PC-3 (cell line): ENCODE results near the gene TRDMT1. TPM values are rescaled to one million over a fixed set of nuclear protein-coding genes. Genes with fewer than 3 reads are reported as not detected.

ENCODE experiments used
- ATAC-seq: fragments of 200-7000 bp; cut with Tn5 transposase; 2 replicates; pipeline ENCODE4 v1.9.1; 2020; ENCODE audit warnings: mild to moderate bottlenecking, moderate library complexity
- BruUV-seq: library from RNA; stranded (reverse); fragments of 400-500 nt; replicated peaks from 2 replicates; lab custom pipeline; 2021; lab: Mats Ljungman, UMichigan
- CTCF ChIA-PET: fragments of 300-600 bp; sonication (Branson Sonifier 250); formaldehyde crosslinking; loops from one replicate; lab custom pipeline; 2022; ENCODE audit warnings: antibody characterized with exemption; lab: Charles Lee
- POLR2A ChIA-PET: fragments of 300-600 bp; sonication (Branson Sonifier 250); formaldehyde crosslinking; loops from one replicate; lab custom pipeline; 2022; ENCODE audit warnings: antibody characterized with exemption; ENCODE audit not compliant: unreplicated experiment; lab: Charles Lee
- DNase-seq: peaks from one replicate; pipeline ENCODE4 v3.0.0-alpha.2; 2015
- H2AFZ ChIP-seq: fragments of 300-600 bp; sonication (generic); 2 replicates; pipeline ENCODE4 v1.6.0; 2016; ENCODE audit warnings: antibody characterized with exemption, low read length
- H3F3A ChIP-seq: fragments of 300-600 bp; sonication (generic); one replicate; pipeline ENCODE4 v1.6.0; 2017; ENCODE audit warnings: antibody characterized with exemption, low read length, control low read depth, mild to moderate bottlenecking; ENCODE audit not compliant: unreplicated experiment
- H3K27ac ChIP-seq: fragments of 300-600 bp; sonication (generic); 2 replicates; pipeline ENCODE4 v1.5.1; 2016; ENCODE audit warnings: mild to moderate bottlenecking, low read length
- H3K27me3 ChIP-seq: fragments of 300-600 bp; sonication (generic); 2 replicates; pipeline ENCODE4 v1.6.1; 2016; ENCODE audit warnings: low read length, mixed read lengths
- H3K36me3 ChIP-seq: fragments of 300-600 bp; sonication (generic); 2 replicates; pipeline ENCODE4 v1.6.1; 2016; ENCODE audit warnings: low read depth, mixed run types, low read length, mixed read lengths
- H3K4me1 ChIP-seq: fragments of 300-600 bp; sonication (generic); 2 replicates; pipeline ENCODE4 v1.5.1; 2016; ENCODE audit warnings: low read length; ENCODE audit not compliant: insufficient read depth
- H3K4me2 ChIP-seq: fragments of 300-600 bp; sonication (generic); 2 replicates; pipeline ENCODE4 v1.6.0; 2016; ENCODE audit warnings: low read length
- H3K4me3 ChIP-seq: fragments of 300-600 bp; sonication (generic); 2 replicates; pipeline ENCODE4 v1.5.1; 2016; ENCODE audit warnings: mild to moderate bottlenecking, low read length, mixed read lengths
- H3K79me2 ChIP-seq: fragments of 300-600 bp; sonication (generic); 2 replicates; pipeline ENCODE4 v1.6.1; 2017; ENCODE audit warnings: low read length, mixed read lengths
- H3K9ac ChIP-seq: fragments of 300-600 bp; sonication (generic); 2 replicates; pipeline ENCODE4 v1.6.0; 2016; ENCODE audit warnings: mild to moderate bottlenecking, low read length
- H3K9me2 ChIP-seq: fragments of 300-600 bp; sonication (generic); replicated peaks from 2 replicates; pipeline ENCODE4 v1.6.1; 2016; ENCODE audit warnings: mixed run types, low read length, mixed read lengths
- H3K9me3 ChIP-seq: fragments of 300-600 bp; sonication (generic); 2 replicates; pipeline ENCODE4 v1.6.1; 2016; ENCODE audit warnings: low read length, mixed read lengths
- H4K20me1 ChIP-seq: fragments of 300-600 bp; sonication (generic); 2 replicates; pipeline ENCODE4 v1.6.1; 2016; ENCODE audit warnings: low read length, mixed read lengths
- CTCF ChIP-seq: fragments of 300-600 bp; sonication (generic); conservative IDR thresholded peaks from 2 replicates; pipeline ENCODE4 v1.5.1; 2017; ENCODE audit warnings: antibody characterized with exemption, low read depth, mild to moderate bottlenecking, low read length
- EZH2 ChIP-seq: fragments of 300-600 bp; sonication (generic); IDR thresholded peaks from one replicate; pipeline ENCODE4 v1.6.1; 2017; ENCODE audit warnings: antibody characterized with exemption, mild to moderate bottlenecking, low read length; ENCODE audit not compliant: unreplicated experiment
- EZH2phosphoT487 ChIP-seq: fragments of 300-600 bp; sonication (generic); IDR thresholded peaks from 2 replicates; pipeline ENCODE4 v1.6.1; 2018; ENCODE audit warnings: mild to moderate bottlenecking, antibody characterized with exemption, low read length, borderline replicate concordance
- intact Hi-C: fragments of 100-400 bp; cut with micrococcal nuclease; formaldehyde crosslinking; loops from 2 replicates; pipeline ENCODE4 v1.9.0; 2023
- total RNA-seq: library from RNA; depleted of rRNA; stranded (reverse); fragments of >200 nt; gene quantifications from 2 replicates; pipeline ENCODE4 v1.2.3, GENCODE V29; 2014

The TRDMT1 gene
- total RNA-seq, 1 experiment from 2014 or later, result 2.0 TPM

DNA sequence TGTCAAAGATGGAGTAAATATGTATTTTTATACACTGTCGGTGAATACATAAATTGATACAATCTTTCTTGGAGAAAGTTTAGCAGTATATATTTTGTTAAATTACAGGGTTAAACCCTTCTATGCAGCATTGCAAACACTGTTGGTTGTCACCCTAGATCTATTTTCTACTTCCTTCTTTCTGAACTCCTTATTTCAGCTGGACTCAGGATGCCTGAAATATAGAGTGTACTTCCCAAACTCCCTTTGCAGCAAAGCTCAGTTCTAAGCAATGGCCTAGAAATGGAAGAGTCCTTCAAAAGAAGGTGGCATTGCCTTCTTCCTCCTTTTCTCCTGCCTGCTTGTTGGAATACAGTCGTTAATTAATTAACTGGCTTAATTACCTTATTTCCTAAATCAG lies 92.4 kb downstream of the TRDMT1 start:
- BruUV-seq, result no TSS peak
- intact Hi-C loops, result no loop called here
- ChIA-PET POLR2A (no interaction called here), CTCF (no interaction called here)
- no peak overlapping the region for H3K27ac ChIP-seq
- H3K4me2 ChIP-seq, result no peak overlapping the region
- no peak for DNase-seq
- peaks cover 13% of the 10 kb centered on the region for H3K4me1 ChIP-seq
- no peaks in the 10 kb centered on the region for H3K27me3 ChIP-seq
- H2AFZ ChIP-seq, result no peak overlapping the region
- no peaks in the 10 kb centered on the region for H3K79me2 ChIP-seq
- TF ChIP-seq EZH2phosphoT487 (no peak), CTCF (no peak), EZH2 (no peak)
- H3K9me3 ChIP-seq, result no peaks in the 10 kb centered on the region
- no peaks in the 10 kb centered on the region for H3K36me3 ChIP-seq
- H3K9ac ChIP-seq, result no peak overlapping the region
- no peaks in the 10 kb centered on the region for H3K9me2 ChIP-seq
- H3F3A ChIP-seq, result no peaks in the 10 kb centered on the region
- no peak for ATAC-seq
- H3K4me3 ChIP-seq, result no peak overlapping the region
- no peaks in the 10 kb centered on the region for H4K20me1 ChIP-seq

DNA sequence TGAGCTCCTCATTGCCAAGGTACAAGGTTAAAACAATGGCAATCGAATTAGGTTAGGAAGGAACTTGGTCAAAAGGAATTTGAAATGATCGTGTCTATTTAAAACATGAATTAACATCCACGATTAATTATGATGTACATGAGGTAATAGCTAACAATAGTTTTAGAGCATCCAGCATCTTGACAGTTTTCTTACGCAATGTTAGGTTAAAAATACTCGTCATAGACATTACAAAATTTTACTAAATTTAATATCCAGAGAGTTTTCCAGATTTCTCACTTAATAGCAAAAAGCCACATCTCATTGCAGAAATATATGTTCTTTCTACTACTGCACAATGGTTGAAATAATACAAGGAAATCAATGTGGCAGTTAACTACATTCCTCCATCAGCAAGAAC lies 94.5 kb downstream of the TRDMT1 start:
- POLR2A ChIA-PET, result no interaction called here
- no TSS peak for BruUV-seq
- Histone ChIP-seq H3K36me3 (no peaks in the 10 kb centered on the region), H2AFZ (no peak overlapping the region), H3K27me3 (no peaks in the 10 kb centered on the region), H3K9me2 (no peaks in the 10 kb centered on the region), H3K9me3 (no peaks in the 10 kb centered on the region), H3K79me2 (no peaks in the 10 kb centered on the region), H3K4me1 (peaks cover 4% of the 10 kb centered on the region; the same call in 1 of the 2 replicates), H3K27ac (no peak overlapping the region), H3K4me2 (no peak overlapping the region), H3K9ac (no peak overlapping the region), H4K20me1 (no peaks in the 10 kb centered on the region), H3F3A (no peaks in the 10 kb centered on the region), H3K4me3 (no peak overlapping the region)
- ATAC-seq (no peak), DNase-seq (no peak)
- intact Hi-C loops, result no loop called here
- TF ChIP-seq CTCF, result no peak
- TF ChIP-seq EZH2, result no peak
- no peak for TF ChIP-seq EZH2phosphoT487
- CTCF ChIA-PET, result no interaction called here

- no peaks in the 10 kb centered on the region for H3K79me2 ChIP-seq
- DNase-seq (no peak), ATAC-seq (no peak)
- 0 out of 2 replicates have a peak, but pooled peaks cover 5% of the 10 kb centered on the region for H3K4me1 ChIP-seq
- no peaks in the 10 kb centered on the region for H3F3A ChIP-seq
- H2AFZ ChIP-seq, result 0 out of 2 replicates have a peak overlapping the region, but pooled peaks have one; percentile 22
- TF ChIP-seq CTCF (no peak), EZH2phosphoT487 (no peak), EZH2 (no peak)
- intact Hi-C loops, result no loop called here
- H3K9ac ChIP-seq, result no peak overlapping the region
- no peak overlapping the region for H3K27ac ChIP-seq
- no peak overlapping the region for H3K4me3 ChIP-seq
- CTCF ChIA-PET, result no interaction called here
- no peaks in the 10 kb centered on the region for H3K36me3 ChIP-seq
- no peaks in the 10 kb centered on the region for H3K9me2 ChIP-seq
- no peaks in the 10 kb centered on the region for H3K27me3 ChIP-seq
- H3K4me2 ChIP-seq, result no peak overlapping the region
- no TSS peak for BruUV-seq
- no peaks in the 10 kb centered on the region for H3K9me3 ChIP-seq
- H4K20me1 ChIP-seq, result no peaks in the 10 kb centered on the region
- POLR2A ChIA-PET, result interaction anchor here (0.6 kb wide), 1 partner anchor 543 kb away, joined by 4 read pairs; no protein-coding TSS in a partner anchor
Observed at GRCh38 chr10:17101910-17102266, 99.6 kb downstream of the TRDMT1 start.
